ENCODE data around the gene DNAJB2.

- TF ChIP-seq POLR2AphosphoS5 (IDR thresholded peaks at IDR 0.05; ENCODE audit: low read depth, low read length): no peak
- TF ChIP-seq POLR2A (IDR thresholded peaks at IDR 0.05; ENCODE audit: low read depth, low read length): no peak
Measured at GRCh38 chr2:219297766-219298456, 18.7 kb downstream of the DNAJB2 start.
